GM19452 (cell line): ENCODE results near the gene KCNJ6.
A peak's percentile ranks its signal among the peaks of the same experiment; 100 is the strongest.
"Not testable (repeated sequence)": the region's sequence is repeated elsewhere in the genome, so short reads cannot be mapped to it uniquely, and the experiment has no call there.

ENCODE experiments used
- ATAC-seq: cut with Tn5 transposase; IDR thresholded peaks from one replicate; pipeline ENCODE4 v1.9.1; 2021; ENCODE audit not compliant: unreplicated experiment

Gene KCNJ6

DNA sequence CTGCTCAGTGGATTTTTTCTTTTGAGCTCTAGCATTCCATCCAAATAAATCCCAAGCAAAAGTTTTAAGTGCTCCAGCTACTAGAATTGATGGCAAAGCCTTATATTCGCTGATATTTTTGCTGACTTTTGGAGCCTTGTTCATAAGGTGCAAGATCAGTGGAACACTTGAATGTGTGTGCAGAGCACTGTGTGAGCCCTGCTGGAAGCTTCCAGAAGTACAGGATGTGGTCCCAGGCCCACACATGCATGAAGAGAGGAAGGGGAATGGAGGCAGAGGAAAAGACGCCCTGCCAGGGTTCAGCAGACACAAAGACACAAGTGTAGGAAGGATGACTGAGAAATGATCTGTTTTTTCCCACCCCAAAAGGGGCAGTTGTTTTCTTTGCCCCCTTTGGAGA is 169.4 kb downstream of the KCNJ6 start:
- no peak for ATAC-seq

DNA sequence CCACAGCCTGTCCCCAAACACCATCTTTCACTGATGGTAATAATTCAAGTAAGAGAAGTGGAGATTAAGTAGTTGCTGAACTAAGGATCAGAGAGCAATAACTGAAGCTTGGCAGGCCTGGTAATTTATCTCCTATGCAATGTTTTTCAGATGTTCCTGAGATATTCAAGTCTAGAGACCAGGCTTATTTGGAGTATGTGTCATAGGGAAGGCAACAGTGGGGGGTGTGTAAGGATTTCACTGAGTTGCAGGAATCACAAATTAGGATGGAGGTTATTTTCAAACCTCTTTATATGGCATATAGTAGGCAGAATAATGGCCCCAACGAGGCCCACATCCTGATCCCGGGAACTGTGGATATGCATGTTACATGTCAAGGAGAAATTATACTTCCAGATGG is 171.7 kb downstream of the KCNJ6 start:
- no peak for ATAC-seq

DNA sequence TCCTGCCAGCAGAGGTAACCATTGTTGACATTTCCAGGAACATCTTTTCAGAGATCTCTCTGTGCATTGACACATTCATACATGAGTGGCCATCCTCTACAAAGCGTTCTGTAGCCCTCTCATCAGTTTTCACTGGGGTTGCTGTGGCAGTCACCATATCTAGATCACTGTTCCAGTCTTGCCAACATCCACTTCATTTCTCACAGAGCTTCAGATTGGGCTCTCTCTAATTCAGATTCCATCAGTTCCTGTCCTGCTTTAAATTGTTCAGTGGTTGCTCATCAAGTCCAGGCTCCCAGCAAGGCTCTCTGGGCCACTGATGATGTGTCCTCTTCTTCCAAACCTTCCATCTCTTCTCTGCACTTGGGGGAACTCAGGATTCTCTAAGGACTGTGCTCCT is 173.7 kb downstream of the KCNJ6 start:
- ATAC-seq = no peak

DNA sequence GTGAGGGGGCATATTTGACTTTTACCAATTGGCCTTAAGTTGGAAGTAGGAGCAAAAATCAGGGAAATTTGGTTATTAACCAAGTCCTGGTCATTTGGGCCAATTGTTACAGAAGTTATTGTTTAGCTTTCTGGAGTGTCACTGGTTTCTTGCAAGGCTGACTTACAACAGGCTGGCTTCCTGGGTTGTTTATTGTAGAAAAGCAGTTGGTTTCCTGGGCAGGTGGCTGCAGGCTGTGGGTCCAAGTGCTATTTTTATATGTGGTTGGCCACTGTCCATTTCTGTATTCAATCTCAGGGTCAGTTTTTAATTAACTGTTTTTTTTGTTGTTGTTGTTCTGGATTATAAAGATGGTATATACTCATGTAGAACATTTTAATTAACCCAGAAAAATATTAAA is 174.1 kb downstream of the KCNJ6 start:
- no peak for ATAC-seq

DNA sequence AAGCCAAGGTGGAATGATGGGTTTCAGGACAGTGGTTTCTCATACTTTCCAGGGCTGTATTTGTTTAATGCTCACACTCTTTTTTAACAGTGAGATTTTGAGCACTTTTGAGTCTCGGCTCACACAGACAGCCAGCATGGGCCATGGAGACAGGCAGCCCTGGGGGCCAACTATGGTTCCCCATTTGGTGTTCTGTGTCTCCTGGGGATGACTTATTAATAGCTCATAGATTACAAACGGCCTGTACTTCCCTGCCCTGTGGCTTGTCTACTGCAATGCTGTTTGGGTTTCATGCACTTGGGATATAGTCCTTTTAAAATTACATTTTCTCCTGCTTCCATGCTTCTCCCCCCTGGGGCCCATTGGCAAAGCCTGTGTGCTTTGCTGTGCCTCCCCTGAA is 178.3 kb downstream of the KCNJ6 start:
- ATAC-seq = no peak

DNA sequence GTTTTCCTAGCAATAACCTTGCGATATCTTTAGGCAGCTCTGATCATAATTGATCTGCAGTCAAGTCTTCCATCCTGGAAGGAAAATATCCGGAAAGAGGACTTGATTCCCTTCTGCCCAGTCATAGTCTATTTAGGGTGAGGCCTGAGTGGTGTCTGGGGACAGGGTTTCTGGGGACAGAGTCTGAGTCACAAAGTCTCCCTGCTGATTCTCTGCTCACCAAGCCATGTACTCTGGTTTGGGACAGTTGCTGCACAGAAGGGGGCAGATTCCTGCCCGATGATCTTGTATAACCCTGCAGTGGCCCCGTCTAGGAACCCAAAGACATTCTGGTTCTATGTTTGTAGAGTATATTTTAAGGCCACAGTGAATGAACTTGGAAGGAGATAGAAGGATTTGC is 178.8 kb downstream of the KCNJ6 start:
- no peak for ATAC-seq

DNA sequence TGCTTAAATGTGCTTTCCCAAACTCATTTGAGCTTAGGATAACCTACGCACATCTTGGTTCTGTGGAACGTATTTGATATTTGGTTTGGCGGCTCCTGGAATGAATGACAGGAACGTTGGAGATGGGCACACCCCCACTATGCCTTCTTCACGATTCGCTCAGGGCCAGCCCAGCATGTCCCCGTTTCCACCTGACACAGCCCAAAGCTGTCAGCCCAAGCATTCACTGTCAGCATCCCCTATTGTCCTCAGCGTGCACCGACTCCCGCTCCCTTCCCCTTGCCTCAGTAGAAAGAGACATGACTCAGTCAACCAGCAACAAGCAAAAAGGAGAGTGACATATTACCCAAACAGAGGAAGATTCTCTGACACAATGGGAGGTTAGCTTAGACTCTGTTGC is 181.4 kb downstream of the KCNJ6 start:
- ATAC-seq = no peak

DNA sequence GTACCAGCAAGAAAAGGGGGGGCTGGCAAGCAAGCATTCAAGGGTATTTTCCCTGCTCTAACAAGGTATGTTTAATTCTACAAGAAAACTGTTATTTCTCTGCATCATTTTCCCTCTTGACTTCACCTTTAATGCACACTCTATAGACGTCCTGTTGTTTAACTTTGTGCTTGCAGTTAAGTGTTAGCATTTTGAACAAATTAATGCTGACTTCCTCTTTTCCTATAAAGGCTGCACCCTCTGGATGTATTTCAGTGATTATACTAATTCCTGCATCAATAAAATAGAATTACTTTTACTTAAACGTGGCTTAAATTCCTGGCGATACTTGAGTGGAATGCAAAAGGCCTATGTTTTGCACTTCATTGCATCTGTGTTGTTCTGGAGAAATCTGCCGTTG is 183.3 kb downstream of the KCNJ6 start:
- no peak for ATAC-seq

DNA sequence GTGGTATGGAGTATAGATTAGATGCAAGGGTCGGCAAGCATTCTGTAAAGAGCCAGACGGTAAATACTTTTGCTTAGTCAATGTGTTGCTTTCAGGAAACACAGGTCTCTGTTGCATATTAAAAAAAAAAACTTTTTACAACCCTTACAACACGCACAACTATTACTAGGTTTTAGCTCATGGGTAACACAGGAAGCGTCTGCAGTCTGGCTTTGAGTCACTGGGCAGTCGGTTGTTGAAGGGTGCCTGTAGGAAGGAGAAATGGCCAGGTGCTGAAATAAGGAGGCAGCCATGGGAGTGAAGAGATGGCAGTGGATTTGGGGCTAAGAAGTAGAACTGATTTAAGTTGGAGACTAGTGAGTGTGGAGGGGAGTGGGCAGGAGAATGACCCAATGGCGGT is 192.1 kb downstream of the KCNJ6 start:
- no peak for ATAC-seq

DNA sequence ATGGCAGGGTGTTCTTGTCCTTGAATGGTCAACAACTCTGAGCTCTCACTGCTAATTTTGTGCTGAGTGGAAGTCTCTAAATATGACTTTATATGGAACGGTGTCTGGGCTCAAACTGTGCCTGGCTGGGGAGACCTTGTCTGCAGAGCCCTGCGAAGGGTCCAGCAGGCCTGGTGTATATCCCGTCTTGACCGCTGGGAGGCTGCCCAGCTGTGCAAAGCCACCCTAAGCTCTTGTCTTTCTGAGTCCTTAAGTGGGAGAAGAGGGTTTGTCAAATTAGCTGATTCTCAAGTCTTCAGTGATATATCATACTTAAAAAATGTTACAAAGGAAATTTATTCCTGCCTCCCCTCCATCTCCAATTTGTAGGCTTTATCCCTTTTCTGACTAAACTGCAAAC is 198.7 kb downstream of the KCNJ6 start:
- no peak for ATAC-seq

DNA sequence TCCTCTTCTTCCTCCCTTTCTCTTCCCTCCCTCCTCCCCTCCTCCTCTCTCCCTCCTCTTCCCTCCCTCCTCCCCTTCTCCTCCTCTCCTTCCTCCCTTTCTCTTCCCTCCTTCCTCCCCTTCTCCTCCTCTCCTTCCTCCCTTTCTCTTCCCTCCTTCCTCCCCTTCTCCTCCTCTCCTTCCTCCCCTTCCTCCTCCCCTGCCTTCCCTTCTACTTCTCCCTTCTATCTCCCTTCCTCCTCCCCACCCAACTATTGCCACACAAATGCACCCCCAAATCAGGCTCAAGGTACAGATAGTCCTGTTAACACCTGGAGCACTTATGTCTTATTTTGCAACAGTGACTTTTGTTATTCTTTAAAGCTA is 203.7 kb downstream of the KCNJ6 start:
- not testable (repeated sequence) for ATAC-seq

DNA sequence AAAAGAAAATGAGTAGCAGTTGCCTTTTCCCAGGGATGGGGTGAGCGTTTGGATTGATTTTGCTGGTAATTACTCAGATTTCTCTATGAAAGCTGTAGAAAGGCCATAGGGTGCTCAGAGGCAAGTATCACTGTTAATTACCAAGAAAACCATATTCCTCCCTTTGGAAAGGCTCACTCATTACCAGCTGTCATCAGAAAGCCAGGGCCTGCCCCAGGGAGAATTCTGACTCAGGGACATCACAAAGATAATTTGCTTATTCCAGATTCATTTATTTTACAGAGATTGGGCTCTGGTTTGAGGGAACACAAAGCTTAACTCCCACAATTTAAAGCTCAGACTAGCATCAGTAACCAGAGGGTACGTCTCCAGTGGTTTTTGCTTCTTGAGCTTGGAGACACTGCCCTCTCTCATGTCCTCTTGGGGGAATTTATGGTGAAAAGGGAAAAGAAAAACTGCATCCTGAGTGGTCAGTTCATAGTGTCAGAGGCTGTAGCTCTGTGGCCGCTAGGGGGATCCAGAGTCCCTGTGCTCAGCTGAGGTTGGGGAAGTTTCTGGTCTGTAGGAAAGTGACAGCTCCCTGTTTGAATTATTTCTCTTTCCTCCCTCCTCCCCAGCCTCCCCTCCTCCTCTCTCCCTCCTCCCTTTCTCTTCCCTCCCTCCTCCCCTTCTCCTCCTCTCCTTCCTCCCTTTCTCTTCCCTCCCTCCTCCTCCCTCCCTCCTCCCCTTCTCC is 204.3 kb downstream of the KCNJ6 start:
- ATAC-seq = peak; percentile 79

DNA sequence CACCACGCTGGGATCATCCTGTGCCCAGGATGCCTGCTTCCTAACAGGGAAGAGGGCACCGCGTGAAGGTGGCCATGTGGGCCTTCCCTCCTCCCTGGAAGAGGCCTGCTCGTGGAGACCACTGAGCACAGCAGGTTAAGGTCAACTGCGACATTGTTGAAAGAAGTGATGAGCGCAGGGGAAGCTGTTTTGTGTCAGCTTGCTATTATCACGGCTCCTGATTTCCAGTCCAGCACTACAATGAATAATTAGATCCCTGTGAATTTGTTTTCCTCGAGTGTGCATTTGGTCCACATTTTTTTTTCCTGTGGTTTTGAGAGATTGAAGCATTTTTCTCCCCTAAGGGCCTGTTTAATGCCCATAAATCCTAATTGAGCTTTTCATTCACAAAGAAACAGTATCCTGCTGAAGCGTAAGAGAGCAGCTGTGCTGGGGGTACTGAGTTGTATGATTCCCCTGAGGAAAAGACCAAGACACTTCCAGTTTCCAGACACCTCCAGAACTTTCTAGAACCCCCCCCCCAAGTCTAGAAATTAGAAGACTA is 204.9 kb downstream of the KCNJ6 start:
- no peak for ATAC-seq

DNA sequence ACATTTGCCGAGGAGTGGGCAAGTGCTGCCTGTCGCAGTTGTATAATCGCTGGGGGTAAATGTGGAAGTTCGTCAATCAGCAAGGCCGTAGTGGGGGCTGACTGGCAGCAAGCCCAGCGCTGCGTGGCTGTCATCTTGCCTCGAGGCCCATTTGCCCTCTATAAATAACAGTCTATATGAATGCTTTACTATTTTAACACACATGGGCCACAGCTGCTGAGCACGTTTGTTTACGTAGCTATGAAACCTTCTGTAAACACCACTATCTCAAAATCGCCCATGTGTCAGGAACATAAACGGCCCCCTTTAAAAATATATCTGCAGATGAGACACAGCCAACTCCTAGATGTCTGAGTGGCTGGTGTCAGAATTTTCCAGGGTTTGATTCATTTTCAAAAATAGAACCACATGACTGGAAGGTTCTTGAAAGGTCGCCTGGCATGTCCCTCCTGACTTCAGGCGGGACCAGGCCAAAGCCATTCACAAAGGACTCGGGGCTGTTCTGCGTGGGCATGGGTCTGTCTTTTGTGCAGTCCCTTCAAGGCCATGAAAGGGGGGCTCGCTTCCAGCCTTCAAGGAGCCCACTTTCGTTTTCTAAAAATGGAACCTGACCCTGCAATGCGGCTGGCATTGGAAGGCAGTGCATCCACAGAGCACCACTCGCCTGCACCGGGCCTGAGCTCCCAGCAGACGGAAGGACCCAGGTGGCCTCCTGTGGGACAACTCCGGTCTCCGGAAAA is 205.5 kb downstream of the KCNJ6 start:
- no peak for ATAC-seq

DNA sequence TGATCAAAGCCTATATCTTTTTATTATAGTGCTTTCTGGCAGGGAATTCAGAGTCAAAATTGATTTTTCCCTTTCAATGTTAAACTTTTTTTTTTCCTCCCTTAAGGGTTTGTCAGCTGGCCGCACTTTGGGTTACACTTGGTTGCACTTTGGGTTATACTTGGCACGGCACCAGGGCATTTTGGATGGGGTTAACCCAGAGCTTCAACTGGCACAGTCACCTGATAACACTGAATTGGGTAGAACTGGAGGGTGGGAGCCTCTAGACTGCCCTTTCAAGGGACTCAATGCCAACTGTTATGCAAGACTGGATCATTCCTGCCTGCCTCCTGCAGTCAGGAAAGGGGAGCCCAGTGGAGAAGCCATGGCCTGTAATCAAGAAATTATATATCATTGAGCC is 211.5 kb downstream of the KCNJ6 start:
- ATAC-seq = no peak

DNA sequence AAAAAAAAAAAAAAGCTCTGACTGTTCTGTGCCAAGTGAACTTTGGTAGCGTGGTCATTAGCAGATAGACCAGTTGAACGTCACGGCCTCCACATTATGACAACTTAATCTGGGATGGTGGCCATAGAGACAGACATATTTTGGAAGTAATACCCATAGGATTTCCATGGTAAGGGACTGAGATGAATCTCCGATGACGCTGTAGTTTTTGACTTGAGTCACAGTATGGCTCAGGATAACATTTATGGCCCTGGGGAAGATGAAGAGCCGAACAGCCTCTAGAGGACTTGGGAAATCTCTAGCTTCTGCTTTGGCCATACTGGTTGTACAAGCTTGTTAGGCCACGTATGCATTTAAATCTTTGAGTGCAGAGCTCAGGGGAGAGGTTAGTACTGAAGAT is 214.0 kb downstream of the KCNJ6 start:
- ATAC-seq = no peak

DNA sequence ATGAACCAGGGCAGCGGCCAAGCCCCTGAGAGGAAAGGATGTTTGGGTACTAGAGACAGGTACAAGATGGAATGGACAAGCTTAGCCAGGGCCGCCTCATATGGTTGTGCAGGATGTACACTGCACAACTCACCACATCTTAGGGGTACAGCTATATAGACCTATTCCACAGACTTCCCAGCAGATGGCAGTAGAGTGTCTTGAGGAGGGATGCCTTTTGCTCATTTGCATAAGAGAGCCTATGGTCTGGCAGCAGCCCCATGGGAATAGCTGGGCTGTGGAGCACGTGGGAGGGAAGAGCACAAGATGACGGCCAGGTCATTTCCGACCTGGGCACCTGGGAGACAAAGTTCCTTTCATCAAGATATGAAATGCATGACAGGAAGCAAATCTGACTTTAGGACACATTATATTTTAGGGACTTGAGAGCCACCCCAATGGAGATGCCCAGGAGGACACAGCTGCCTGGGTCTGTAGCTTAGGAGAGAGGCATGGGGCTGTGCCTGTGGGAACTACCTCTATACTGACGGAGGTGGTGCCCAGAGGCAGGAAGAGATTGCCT is 215.5 kb downstream of the KCNJ6 start:
- peak; percentile 93 for ATAC-seq

DNA sequence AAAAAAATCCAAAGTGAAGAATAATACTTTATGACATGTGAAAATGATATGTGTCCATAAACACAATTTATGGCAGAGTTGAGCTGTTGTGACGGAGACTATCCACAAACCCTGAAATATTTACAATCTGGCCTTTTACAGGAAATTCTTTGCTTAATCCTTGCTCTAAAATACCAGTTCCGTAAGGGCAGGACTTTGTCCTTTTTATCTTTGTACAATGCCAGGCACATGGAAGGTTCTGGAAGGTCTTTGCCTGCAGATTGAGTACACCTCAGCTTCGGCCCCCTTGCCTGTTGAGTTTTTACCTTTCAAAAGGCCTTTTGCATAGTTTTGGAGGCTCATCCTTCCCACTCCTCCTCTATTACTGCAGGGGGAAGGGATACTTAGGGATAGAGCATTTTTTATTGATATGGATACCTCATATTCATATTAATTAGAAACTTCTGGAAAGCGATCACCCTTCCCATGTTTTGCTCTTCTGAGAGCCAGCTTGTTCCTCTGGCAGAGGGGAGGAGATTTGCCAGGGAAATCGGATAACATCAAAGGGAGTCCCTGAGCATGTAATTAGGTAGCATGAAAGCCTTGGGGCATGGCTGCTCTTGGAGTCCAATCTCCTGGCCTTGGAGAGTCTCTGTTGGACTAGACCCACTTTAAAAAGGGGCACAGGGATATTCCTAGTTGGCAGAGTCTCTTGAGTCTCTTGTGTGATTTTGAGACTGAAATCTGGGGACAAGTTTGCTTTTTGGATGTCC is 217.1 kb downstream of the KCNJ6 start:
- no peak for ATAC-seq

DNA sequence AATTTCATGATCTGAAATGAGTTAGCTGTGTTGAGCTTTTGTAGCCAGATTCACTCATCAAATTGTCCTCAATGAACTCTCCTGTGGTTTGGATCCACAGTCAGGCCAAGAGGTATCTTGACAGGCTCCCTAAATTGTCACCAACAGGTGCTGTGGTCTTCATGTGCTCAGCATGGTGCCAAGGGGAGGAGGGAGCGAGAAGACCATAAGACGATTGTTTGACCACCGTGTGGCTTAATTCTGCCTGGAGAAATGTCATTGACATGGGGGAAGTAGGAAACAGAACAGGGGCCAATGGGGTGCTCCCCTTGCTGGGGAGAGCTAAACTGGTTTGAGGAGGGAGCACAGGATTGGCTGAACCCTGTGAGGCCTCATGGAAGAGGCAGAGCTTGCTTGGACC is 219.3 kb downstream of the KCNJ6 start:
- ATAC-seq = no peak

DNA sequence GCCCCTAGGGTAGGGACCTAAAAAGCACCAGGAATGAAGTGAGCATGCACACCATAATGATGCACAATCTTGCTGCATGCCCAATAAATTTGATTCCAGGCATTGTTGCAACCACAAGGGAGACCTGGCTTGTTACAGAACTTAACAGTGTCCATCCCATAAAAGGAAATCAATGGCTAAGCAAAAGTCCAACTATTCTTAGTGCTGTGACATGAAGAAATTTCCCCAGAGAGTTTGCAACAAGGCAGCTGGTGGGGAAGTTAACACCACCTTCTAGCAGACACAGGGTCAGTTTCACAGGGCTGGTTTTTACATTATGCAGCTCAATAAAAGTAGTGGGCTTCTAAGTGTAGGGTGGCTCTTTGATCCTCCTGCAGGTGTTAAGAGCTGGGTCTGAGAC is 221.1 kb downstream of the KCNJ6 start:
- no peak for ATAC-seq

DNA sequence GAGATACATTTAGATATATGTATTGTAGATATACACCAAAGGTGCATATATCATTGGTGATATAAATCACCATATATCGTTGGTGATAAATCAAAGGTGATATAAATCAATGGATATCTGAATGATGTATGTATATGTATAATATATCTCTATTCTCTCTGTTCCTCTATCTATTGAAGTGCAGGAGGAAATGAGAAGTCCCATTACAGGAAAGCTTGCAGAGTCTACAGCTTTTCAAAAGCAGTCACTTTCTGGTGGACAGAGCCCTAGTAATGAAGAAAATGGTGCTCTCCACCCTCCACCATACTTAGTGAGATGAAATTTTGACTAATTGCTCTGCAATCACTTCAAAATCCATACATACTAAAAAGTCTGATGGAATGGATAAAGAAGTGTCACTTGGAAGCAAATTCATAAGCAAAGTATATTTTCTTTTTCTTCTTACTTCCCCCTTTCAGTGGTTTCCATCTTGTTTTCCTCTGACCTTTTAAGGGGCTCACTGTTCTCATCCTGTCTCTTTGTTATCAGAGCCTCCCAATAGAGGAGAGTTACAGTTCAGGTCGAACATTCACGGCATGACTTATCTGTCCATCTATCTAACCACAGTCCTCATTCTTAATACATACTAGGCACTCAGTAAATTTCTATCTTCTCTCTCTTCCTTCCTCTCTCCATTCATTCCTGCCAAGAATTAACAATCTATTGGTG is 227.2 kb downstream of the KCNJ6 start:
- ATAC-seq = no peak
